Measurements from ENCODE around the gene ADRA1B.
"Not testable (repeated sequence)": the region's sequence is repeated elsewhere in the genome, so short reads cannot be mapped to it uniquely, and the experiment has no call there.

The ADRA1B gene

GRCh38 chr5:159971931-159972461 lies 55.7 kb downstream of the ADRA1B start:
- DNase-seq: peak; percentile 14

GRCh38 chr5:159972538-159973362 lies 56.5 kb downstream of the ADRA1B start:
- no peak for DNase-seq

- DNase-seq: no peak
Observed at GRCh38 chr5:159975462-159976019, 59.3 kb downstream of the ADRA1B start.

GRCh38 chr5:159976921-159977320 lies 60.6 kb downstream of the ADRA1B start:
- no peak for DNase-seq

GRCh38 chr5:159978358-159978757 lies 62.1 kb downstream of the ADRA1B start:
- DNase-seq: no peak

- DNase-seq: no peak
Observed at GRCh38 chr5:159982421-159983173, 66.3 kb downstream of the ADRA1B start.

- DNase-seq: peak; percentile 83
Observed at GRCh38 chr5:159987031-159987674, 70.9 kb downstream of the ADRA1B start.

- DNase-seq: no peak
Observed at GRCh38 chr5:159990506-159990905, 74.2 kb downstream of the ADRA1B start.

- DNase-seq: no peak
Observed at GRCh38 chr5:159992566-159992965, 76.3 kb downstream of the ADRA1B start.

GRCh38 chr5:159993194-159993593 lies 76.9 kb downstream of the ADRA1B start:
- DNase-seq: no peak

- DNase-seq: no peak
Observed at GRCh38 chr5:159995907-159996306, 79.6 kb downstream of the ADRA1B start.

GRCh38 chr5:160001457-160001856 lies 85.2 kb downstream of the ADRA1B start:
- DNase-seq: no peak

- DNase-seq: no peak
Observed at GRCh38 chr5:160007514-160007913, 91.2 kb downstream of the ADRA1B start.

GRCh38 chr5:160008529-160008876 lies 92.2 kb downstream of the ADRA1B start:
- not testable (repeated sequence) for DNase-seq

GRCh38 chr5:160008877-160009590 lies 92.8 kb downstream of the ADRA1B start, which contains the start of gene TTC1:
TSS of gene TTC1 (plus strand) at chr5:160009139. CDS start at chr5:160010529, 1,390 bp downstream.
- peak; percentile 93 for DNase-seq

GRCh38 chr5:160009591-160009989 lies 93.3 kb downstream of the ADRA1B start:
- DNase-seq: no peak

GRCh38 chr5:160011471-160011870 lies 95.2 kb downstream of the ADRA1B start:
- no peak for DNase-seq

GRCh38 chr5:160014197-160014596 lies 97.9 kb downstream of the ADRA1B start:
- not testable (repeated sequence) for DNase-seq

GRCh38 chr5:160018945-160019625 lies 102.8 kb downstream of the ADRA1B start:
- DNase-seq: no peak

GRCh38 chr5:160020266-160020770 lies 104.0 kb downstream of the ADRA1B start:
- no peak for DNase-seq

GRCh38 chr5:160020964-160021363 lies 104.7 kb downstream of the ADRA1B start:
- no peak for DNase-seq

Measured in activated CD4-positive, alpha-beta T cell treated with anti-CD3 and anti-CD28 coated beads for 48 hours (primary cell).